ENCODE measurements around the gene LIFR. TPM values are rescaled to one million over a fixed set of nuclear protein-coding genes. Genes with fewer than 3 reads are reported as not detected.

The LIFR gene
- total RNA-seq, 1 donor from 2014 or later, result 32.7 TPM

DNA sequence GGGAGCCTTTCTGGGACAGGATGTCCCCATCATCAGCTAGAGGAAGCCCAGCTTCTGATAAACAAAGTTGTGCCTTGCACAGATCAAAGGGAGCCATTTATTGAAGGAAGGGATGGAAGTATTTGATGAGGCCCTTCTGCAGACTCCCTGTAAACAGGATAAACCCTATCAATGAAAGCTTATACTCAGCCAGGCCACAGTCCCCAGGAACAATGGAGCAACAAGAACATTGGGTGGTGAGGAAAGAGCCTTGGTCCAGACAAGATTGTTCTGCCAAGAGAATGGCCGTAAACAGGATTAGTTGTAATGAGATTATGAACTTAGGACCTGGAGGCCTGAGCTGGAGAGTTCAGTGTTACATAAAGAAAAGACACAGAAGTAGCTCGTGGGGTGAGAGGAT lies 40.5 kb upstream of the LIFR start:
- TF ChIP-seq, protein P1, sequence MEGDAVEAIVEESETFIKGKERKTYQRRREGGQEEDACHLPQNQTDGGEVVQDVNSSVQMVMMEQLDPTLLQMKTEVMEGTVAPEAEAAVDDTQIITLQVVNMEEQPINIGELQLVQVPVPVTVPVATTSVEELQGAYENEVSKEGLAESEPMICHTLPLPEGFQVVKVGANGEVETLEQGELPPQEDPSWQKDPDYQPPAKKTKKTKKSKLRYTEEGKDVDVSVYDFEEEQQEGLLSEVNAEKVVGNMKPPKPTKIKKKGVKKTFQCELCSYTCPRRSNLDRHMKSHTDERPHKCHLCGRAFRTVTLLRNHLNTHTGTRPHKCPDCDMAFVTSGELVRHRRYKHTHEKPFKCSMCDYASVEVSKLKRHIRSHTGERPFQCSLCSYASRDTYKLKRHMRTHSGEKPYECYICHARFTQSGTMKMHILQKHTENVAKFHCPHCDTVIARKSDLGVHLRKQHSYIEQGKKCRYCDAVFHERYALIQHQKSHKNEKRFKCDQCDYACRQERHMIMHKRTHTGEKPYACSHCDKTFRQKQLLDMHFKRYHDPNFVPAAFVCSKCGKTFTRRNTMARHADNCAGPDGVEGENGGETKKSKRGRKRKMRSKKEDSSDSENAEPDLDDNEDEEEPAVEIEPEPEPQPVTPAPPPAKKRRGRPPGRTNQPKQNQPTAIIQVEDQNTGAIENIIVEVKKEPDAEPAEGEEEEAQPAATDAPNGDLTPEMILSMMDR (conservative IDR thresholded peaks at IDR 0.05), result no peak
- Mint-ChIP-seq H3K27me3 (no peaks in the 10 kb centered on the region), H3K9me3 (peaks cover 5% of the 10 kb centered on the region), H3K4me3 (no peak overlapping the region), H3K36me3 (no peaks in the 10 kb centered on the region), H3K4me1 (ENCODE audit: unreplicated experiment) (peaks cover 16% of the 10 kb centered on the region), H3K27ac (no peak overlapping the region)
- no peak for DNase-seq (ENCODE audit: extremely low spot score, unreplicated experiment)

DNA sequence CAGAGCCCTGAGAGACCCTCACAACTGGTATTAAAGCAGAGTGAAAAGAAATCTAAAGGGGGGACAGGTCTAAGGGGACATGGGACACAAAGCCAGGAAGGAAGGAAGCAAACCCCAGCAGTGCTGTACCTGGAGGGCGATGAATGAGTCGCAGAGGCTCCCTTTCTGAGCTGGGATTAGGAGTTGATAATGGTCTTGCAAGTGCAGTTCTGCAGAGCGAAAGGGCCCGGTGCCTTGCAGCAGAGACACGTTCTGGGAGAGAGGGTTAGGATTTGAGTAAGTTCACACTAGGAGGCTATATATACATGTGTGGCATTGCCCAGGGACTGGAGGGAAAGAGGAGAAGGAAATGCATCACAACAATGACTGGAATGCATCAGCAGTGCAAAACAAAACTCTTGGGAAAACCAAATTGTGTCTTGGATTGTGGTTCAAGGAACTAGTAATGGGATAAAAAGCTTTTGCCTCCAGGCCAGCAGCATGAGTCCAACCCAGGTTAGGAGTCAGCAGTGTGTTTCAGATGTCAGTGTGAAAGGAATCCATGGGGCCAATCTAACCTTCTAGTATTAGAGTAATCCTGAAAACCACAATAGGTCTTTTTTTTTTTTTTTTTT lies 38.8 kb upstream of the LIFR start:
- Mint-ChIP-seq H3K27ac (no peak overlapping the region), H3K4me3 (no peak overlapping the region), H3K36me3 (no peaks in the 10 kb centered on the region), H3K4me1 (ENCODE audit: unreplicated experiment) (peaks cover 16% of the 10 kb centered on the region), H3K9me3 (peaks cover 5% of the 10 kb centered on the region), H3K27me3 (no peaks in the 10 kb centered on the region)
- TF ChIP-seq, protein P1 (conservative IDR thresholded peaks at IDR 0.05), result no peak
- DNase-seq (ENCODE audit: extremely low spot score, unreplicated experiment), result no peak

DNA sequence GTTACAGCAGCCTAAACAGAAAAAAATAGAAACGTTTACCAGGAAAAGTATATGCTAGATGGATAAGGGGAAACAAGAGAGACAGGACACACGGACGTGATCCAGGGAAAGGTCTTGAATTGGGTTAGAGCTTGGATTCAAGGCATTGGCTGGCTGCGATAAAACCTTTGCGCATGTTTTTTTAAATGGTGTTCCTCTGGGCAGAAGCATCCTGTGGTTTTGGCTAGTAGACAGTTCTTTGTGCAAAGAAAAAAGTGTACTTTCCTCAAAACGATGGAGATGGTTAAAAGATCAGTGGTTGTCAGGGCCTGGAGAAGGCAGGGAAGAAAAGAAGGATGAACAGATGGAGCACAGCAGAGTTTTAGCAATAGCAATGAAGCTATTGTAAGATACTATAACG lies 37.5 kb upstream of the LIFR start:
- Mint-ChIP-seq H3K27ac (no peak overlapping the region), H3K4me3 (no peak overlapping the region), H3K4me1 (ENCODE audit: unreplicated experiment) (peaks cover 12% of the 10 kb centered on the region), H3K36me3 (no peaks in the 10 kb centered on the region), H3K9me3 (peaks cover 5% of the 10 kb centered on the region), H3K27me3 (no peaks in the 10 kb centered on the region)
- TF ChIP-seq, protein P1 (conservative IDR thresholded peaks at IDR 0.05), result no peak
- no peak for DNase-seq (ENCODE audit: extremely low spot score, unreplicated experiment)

DNA sequence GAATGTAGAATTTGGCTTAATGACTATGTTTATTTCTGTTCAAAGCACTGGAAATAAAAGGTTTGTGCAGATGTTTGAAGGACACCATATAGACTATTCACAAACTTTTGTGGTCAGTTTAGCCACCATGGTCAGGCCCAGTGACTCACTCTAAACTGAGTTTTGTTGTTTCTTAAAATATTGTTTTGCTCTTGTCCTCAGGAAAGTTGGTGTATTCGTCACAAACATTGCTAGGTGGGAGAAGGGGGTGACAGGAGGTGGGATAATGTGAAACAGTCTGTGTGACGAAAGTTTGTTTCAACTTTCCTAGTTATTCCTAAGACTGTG lies 35.0 kb upstream of the LIFR start:
- H3K4me1 Mint-ChIP-seq (ENCODE audit: unreplicated experiment), result peaks cover 7% of the 10 kb centered on the region
- no peak for DNase-seq (ENCODE audit: extremely low spot score, unreplicated experiment)
- no peaks in the 10 kb centered on the region for H3K27me3 Mint-ChIP-seq
- H3K9me3 Mint-ChIP-seq, result no peaks in the 10 kb centered on the region
- H3K36me3 Mint-ChIP-seq, result no peaks in the 10 kb centered on the region
- TF ChIP-seq, protein P1 (conservative IDR thresholded peaks at IDR 0.05), result no peak
- no peak overlapping the region for H3K27ac Mint-ChIP-seq
- H3K4me3 Mint-ChIP-seq, result no peak overlapping the region

DNA sequence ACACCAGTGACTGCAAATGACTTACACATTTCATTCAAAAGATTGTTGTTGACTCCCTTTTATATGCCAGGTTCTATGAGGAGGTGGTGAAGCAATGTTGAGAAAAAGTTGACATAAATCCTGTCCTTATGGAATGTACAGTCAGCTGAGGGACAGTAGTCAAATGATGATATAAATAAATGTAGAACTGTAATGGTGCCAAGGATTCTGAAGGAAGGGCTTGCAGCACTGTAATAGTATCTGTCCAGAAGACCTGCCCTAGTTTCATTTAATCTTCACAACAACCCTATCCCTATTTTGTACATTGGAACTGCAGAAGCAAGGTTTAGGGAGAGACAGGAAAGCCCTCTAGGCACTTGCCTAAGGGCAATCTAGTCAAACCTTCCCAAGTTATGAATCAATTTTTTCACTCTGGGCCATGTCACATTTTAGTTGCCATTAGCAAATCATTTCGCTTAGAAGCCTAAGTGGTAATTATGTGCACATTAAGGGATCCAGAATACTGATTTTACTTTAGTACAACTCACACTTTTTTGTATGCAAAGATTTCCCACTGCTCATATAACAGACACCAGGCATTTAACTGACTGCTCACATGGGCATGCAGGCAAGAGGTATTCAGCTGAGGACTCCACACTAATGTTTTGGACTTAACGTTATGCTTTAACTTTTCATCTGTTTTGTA lies 34.5 kb upstream of the LIFR start:
- Mint-ChIP-seq H3K27me3 (no peaks in the 10 kb centered on the region), H3K27ac (no peak overlapping the region), H3K36me3 (no peaks in the 10 kb centered on the region), H3K4me3 (no peak overlapping the region), H3K4me1 (ENCODE audit: unreplicated experiment) (peaks cover 7% of the 10 kb centered on the region), H3K9me3 (no peaks in the 10 kb centered on the region)
- no peak for DNase-seq (ENCODE audit: extremely low spot score, unreplicated experiment)
- TF ChIP-seq, protein P1 (conservative IDR thresholded peaks at IDR 0.05), result no peak

Measured in type B pancreatic cell (in vitro differentiated cells).